Activated CD4-positive, alpha-beta T cell treated with anti-CD3 and anti-CD28 coated beads for 36 hours (primary cell): ENCODE results near the gene NFIA. TPM values are rescaled to one million over a fixed set of nuclear protein-coding genes. Genes with fewer than 3 reads are reported as not detected.

Experiments
- ATAC-seq: fragments of 200-7000 bp; cut with Tn5 transposase; one replicate; pipeline ENCODE4 v1.10.0; 2021; ENCODE audit warnings: mild to moderate bottlenecking, moderate library complexity
- CTCF ChIA-PET: fragments of 350-600 bp; sonication (Branson Sonifier 250); formaldehyde crosslinking; loops from one replicate; lab custom pipeline; 2021; ENCODE audit warnings: antibody characterized with exemption; lab: Charles Lee
- POLR2A ChIA-PET: fragments of 350-600 bp; sonication (Branson Sonifier 250); formaldehyde crosslinking; loops from one replicate; lab custom pipeline; 2021; ENCODE audit warnings: antibody characterized with exemption, inconsistent platforms; lab: Charles Lee
- DNase-seq: peaks from one replicate; pipeline ENCODE4 v3.0.0-alpha.2; 2020
- H3K27ac Mint-ChIP-seq: one replicate; pipeline ENCODE4 v1.8.0; 2021; ENCODE audit warnings: mixed read lengths
- H3K27me3 Mint-ChIP-seq: one replicate; pipeline ENCODE4 v1.8.0; 2021; ENCODE audit warnings: mixed read lengths
- H3K36me3 Mint-ChIP-seq: one replicate; pipeline ENCODE4 v1.8.0; 2021; ENCODE audit warnings: low read depth, mixed read lengths
- H3K4me1 Mint-ChIP-seq: one replicate; pipeline ENCODE4 v1.8.0; 2021; ENCODE audit warnings: mixed read lengths
- H3K4me3 Mint-ChIP-seq: one replicate; pipeline ENCODE4 v1.8.0; 2021; ENCODE audit warnings: mild to moderate bottlenecking, moderate library complexity, mixed read lengths
- H3K9me3 Mint-ChIP-seq: one replicate; pipeline ENCODE4 v1.8.0; 2021; ENCODE audit warnings: low read depth, mixed read lengths
- intact Hi-C, 2 experiments: fragments of 100-400 bp; cut with DNase I in 1 of 2; cut with micrococcal nuclease in 1 of 2; formaldehyde crosslinking; loops; one replicate each; pipeline versions ENCODE4 v1.14.2 to v1.15.1; 2022 to 2024; cut with DNase I, micrococcal nuclease
- total RNA-seq, 2 experiments: library from RNA; stranded (reverse); gene quantifications; one replicate each; pipeline ENCODE4 v1.2.3, GENCODE V29; 2021

The NFIA gene
- total RNA-seq, 2 experiments from 2014 or later, result 3.0 to 3.2 TPM

DNA sequence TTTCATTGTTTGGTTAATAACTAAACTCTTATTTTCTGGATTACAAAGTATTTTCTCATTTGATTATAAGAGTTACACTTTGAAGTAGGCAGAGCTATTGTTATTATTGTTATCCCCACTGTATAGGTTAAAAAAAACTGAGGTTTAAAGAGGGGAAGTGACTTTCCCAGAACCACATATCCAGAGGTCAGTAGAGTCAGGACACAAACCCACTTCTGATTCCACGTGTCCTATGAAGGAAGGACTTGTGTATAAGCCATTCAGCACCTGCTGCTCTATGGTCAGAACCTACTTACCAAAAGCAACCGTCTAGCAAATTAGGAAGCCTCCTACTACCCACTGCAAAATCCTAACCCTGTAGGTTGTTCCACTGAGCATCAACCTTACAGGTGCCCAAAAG lies 351.3 kb downstream of the NFIA start:
- intact Hi-C loops, result no loop called here
- H3K9me3 Mint-ChIP-seq, result no peaks in the 10 kb centered on the region
- H3K27ac Mint-ChIP-seq, result no peak overlapping the region
- H3K27me3 Mint-ChIP-seq, result no peaks in the 10 kb centered on the region
- no peaks in the 10 kb centered on the region for H3K36me3 Mint-ChIP-seq
- ChIA-PET CTCF (interaction anchor here (1.7 kb wide), 1 partner anchor 155 kb away, joined by 6 read pairs; no protein-coding TSS in a partner anchor), POLR2A (no interaction called here)
- ATAC-seq (no peak), DNase-seq (no peak)
- no peaks in the 10 kb centered on the region for H3K4me1 Mint-ChIP-seq
- no peak overlapping the region for H3K4me3 Mint-ChIP-seq

DNA sequence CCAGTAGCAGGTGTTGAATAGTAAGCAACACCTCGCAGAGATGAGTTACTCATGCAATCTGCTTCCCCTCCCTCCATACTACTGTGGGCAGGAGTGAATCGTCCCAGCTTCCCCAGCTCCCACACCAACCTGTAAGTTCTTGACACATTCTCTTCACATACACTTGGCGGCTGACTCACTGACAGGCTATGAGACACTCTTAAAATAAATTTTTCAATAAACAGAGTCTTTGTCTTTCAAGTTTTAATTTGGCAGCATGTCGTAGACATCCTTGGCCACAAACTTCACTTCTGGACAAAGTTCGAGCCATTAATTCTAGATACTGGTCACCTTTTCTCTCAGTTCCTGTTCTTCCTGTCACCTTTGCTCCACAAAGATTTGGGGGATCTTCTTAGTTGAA lies 351.9 kb downstream of the NFIA start:
- no peaks in the 10 kb centered on the region for H3K9me3 Mint-ChIP-seq
- no peaks in the 10 kb centered on the region for H3K4me1 Mint-ChIP-seq
- intact Hi-C loops, result no loop called here
- H3K27ac Mint-ChIP-seq, result no peak overlapping the region
- DNase-seq (peak; percentile 21), ATAC-seq (peak; percentile 61)
- ChIA-PET CTCF (no interaction called here), POLR2A (no interaction called here)
- no peaks in the 10 kb centered on the region for H3K36me3 Mint-ChIP-seq
- H3K27me3 Mint-ChIP-seq, result no peaks in the 10 kb centered on the region
- no peak overlapping the region for H3K4me3 Mint-ChIP-seq

DNA sequence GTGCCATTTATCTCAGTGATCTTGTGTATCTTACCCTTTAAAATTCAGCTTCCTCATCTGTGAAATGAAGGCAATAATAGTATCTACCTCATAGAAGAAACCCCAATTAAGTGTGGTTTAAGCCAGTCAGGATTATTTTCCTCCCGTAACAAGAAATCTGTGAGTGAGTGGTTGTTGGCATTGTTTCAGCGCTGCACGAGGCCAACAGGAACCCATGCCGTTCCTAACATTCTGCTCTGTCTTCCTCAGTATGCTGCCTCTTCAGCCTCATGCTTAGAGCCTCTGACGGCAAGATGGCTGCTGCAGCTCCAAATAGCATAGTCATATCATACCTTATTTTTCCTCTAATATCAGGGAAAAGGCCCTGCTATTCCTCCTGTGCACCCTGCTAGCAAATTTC lies 352.9 kb downstream of the NFIA start:
- Mint-ChIP-seq H3K4me3 (no peak overlapping the region), H3K36me3 (no peaks in the 10 kb centered on the region), H3K27me3 (no peaks in the 10 kb centered on the region), H3K9me3 (no peaks in the 10 kb centered on the region), H3K4me1 (no peaks in the 10 kb centered on the region), H3K27ac (no peak overlapping the region)
- ChIA-PET POLR2A (no interaction called here), CTCF (no interaction called here)
- intact Hi-C loops, result no loop called here
- DNase-seq (no peak), ATAC-seq (no peak)

DNA sequence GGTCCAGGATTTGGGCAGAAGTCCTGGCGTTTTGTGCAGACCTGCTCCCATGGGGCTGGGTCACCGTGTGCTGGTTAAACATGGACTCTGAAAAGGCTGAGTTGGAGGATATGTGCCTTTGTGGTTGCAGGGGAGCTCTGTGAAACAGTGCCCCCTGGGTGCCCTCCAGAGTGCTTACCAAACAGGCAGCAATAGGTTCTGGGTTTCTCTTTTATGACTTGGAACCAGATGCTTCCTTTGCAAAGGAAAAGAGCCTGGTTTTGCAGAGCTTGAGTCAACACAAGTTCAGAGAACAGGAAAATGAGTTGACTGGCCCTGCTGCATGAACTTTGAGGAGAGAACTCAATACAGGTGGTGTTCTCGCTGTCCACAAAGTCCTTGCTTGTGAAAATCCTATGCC lies 353.7 kb downstream of the NFIA start:
- Mint-ChIP-seq H3K27ac (no peak overlapping the region), H3K4me1 (no peaks in the 10 kb centered on the region), H3K9me3 (no peaks in the 10 kb centered on the region), H3K4me3 (no peak overlapping the region), H3K27me3 (no peaks in the 10 kb centered on the region), H3K36me3 (no peaks in the 10 kb centered on the region)
- CTCF ChIA-PET, result no interaction called here
- DNase-seq, result no peak
- ATAC-seq, result no peak
- POLR2A ChIA-PET, result no interaction called here
- intact Hi-C loops, result no loop called here

DNA sequence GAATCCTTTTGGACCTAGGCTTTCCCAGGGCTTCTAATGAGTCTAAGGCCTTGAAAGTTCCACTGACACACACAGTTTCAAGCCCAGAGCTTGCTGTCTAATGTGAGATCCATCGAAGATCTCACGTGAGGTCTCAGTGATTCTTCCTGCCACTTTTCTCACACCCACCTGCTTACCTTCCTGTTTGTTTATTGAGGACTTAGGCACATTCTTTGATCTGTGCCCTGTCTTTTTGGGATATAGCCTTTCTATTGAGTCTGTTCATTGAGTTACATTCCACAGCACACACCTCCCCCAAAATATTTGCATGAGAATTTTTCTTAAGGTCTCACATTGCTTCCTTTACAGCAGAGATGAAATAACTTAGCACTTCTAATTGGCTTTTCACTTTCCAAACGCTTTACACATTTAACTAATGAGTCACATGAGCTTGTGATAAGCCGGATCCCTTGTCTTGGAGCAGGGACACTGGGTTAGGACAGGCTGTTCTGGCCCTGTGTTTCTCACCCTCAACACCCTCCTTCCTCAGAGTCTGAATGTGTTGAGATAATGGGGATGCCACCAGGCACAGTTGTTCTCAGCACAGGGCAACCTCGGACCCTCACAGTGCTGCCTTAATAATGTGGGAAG lies 354.2 kb downstream of the NFIA start:
- no peak overlapping the region for H3K27ac Mint-ChIP-seq
- H3K27me3 Mint-ChIP-seq, result no peaks in the 10 kb centered on the region
- POLR2A ChIA-PET, result no interaction called here
- CTCF ChIA-PET, result interaction anchor here (0.5 to 1.0 kb wide), 2 partner anchors 22 to 28 kb away, joined by 3 read pairs; no protein-coding TSS in a partner anchor
- intact Hi-C loops, result no loop called here
- no peaks in the 10 kb centered on the region for H3K9me3 Mint-ChIP-seq
- H3K4me1 Mint-ChIP-seq, result no peaks in the 10 kb centered on the region
- ATAC-seq, result no peak
- H3K4me3 Mint-ChIP-seq, result no peak overlapping the region
- H3K36me3 Mint-ChIP-seq, result no peaks in the 10 kb centered on the region
- DNase-seq, result no peak

DNA sequence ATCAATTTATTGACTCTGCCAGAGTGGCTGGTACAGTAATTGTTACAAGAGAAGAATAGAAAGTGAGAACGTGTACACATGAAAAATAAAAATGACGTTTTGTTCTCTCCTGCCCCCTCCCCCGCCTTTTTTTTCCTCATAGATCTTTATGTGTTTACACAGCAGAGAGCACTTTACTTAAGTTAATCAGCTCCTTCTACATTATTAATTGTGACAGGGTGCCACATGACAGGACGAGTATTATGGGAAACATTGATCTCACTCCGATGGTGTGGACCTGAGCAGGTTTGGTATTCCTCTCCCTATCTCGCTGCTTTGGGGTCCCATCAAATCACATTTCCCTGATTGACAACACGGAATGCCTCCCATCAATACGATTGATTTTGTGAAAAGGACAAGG lies 356.9 kb downstream of the NFIA start:
- intact Hi-C loops, result no loop called here
- DNase-seq (no peak), ATAC-seq (no peak)
- Mint-ChIP-seq H3K27ac (no peak overlapping the region), H3K4me1 (no peaks in the 10 kb centered on the region), H3K4me3 (no peak overlapping the region), H3K27me3 (no peaks in the 10 kb centered on the region), H3K9me3 (no peaks in the 10 kb centered on the region), H3K36me3 (no peaks in the 10 kb centered on the region)
- POLR2A ChIA-PET, result no interaction called here
- CTCF ChIA-PET, result no interaction called here

DNA sequence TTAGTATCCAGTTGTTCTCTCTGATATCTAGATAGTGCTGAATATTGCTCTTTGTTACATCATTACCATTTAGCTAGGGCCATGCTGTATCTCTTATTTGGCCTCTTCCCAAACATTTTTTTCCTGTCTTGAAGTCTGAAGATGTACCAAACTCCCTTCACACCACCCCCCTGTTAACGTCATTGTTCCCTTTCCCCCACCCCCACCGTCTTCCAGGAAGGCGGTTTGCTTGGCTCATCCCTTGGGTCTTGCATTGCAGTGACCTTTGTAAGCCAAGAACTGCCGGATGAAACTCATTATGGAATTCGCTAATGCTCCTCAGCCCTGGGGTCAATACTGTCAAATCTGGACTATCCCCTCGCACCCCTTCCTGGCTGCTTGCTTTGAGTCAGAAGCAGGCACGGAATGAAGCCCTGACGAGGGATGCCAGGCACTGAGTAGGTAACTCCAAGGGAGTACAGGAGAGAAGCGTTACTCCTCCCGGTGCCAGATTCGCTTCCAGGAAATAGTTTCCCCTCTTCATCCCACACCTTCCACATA lies 359.4 kb downstream of the NFIA start:
- ChIA-PET CTCF (no interaction called here), POLR2A (no interaction called here)
- H3K27ac Mint-ChIP-seq, result no peak overlapping the region
- intact Hi-C loops, result no loop called here
- ATAC-seq (no peak), DNase-seq (no peak)
- H3K9me3 Mint-ChIP-seq, result no peaks in the 10 kb centered on the region
- H3K4me3 Mint-ChIP-seq, result no peak overlapping the region
- H3K27me3 Mint-ChIP-seq, result no peaks in the 10 kb centered on the region
- no peaks in the 10 kb centered on the region for H3K4me1 Mint-ChIP-seq
- H3K36me3 Mint-ChIP-seq, result no peaks in the 10 kb centered on the region

DNA sequence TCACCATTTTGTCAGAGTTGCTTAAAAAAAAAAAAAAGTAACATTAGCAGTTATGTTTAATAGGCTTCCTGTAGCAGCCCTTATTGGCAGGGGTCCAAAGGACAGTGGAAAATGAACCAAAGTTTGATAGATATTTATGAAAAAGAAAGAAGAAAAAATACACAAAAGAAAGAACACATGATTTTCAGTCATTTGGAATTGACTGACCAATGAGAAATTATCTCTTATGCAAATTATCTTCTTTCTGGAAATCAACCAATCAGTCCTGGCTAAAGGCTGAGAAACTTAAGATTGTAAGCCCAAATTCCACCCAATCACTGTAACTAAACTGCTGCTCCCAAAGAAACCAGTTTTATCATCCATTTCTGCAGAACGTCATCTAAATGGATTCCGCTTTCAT lies 360.2 kb downstream of the NFIA start:
- ChIA-PET POLR2A (no interaction called here), CTCF (no interaction called here)
- H3K4me1 Mint-ChIP-seq, result no peaks in the 10 kb centered on the region
- no peaks in the 10 kb centered on the region for H3K36me3 Mint-ChIP-seq
- H3K27ac Mint-ChIP-seq, result no peak overlapping the region
- ATAC-seq, result no peak
- no peaks in the 10 kb centered on the region for H3K9me3 Mint-ChIP-seq
- DNase-seq, result no peak
- H3K27me3 Mint-ChIP-seq, result no peaks in the 10 kb centered on the region
- intact Hi-C loops, result no loop called here
- no peak overlapping the region for H3K4me3 Mint-ChIP-seq

DNA sequence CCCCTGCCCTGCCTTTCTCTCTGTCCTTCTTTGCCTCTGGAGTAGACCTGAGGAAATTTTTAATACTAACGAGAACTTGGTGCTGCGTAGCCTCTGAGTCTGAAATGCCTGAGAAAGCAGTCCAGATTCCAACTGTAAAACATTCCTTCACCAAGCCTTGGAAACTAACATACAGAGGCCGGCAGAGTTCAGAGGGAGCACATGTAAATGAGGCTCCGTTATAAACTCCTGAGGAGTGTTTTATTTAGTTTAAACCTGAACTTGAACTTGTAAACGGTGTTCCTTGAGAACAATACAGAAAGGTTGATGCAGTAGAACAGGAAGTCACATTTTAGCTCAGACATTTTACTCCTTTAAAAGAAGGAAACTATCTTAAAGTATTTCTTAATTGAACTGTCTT lies 361.9 kb downstream of the NFIA start:
- no peak for DNase-seq
- Mint-ChIP-seq H3K4me1 (no peaks in the 10 kb centered on the region), H3K9me3 (no peaks in the 10 kb centered on the region), H3K36me3 (no peaks in the 10 kb centered on the region), H3K27ac (no peak overlapping the region), H3K4me3 (no peak overlapping the region), H3K27me3 (no peaks in the 10 kb centered on the region)
- ChIA-PET CTCF (interaction anchor here (0.5 to 0.7 kb wide), 2 partner anchors 341 to 377 kb away, joined by 3 read pairs; no protein-coding TSS in a partner anchor), POLR2A (interaction anchor here (0.6 kb wide), 1 partner anchor 23 kb away, joined by 3 read pairs; no protein-coding TSS in a partner anchor)
- intact Hi-C loops, result no loop called here
- ATAC-seq, result no peak

DNA sequence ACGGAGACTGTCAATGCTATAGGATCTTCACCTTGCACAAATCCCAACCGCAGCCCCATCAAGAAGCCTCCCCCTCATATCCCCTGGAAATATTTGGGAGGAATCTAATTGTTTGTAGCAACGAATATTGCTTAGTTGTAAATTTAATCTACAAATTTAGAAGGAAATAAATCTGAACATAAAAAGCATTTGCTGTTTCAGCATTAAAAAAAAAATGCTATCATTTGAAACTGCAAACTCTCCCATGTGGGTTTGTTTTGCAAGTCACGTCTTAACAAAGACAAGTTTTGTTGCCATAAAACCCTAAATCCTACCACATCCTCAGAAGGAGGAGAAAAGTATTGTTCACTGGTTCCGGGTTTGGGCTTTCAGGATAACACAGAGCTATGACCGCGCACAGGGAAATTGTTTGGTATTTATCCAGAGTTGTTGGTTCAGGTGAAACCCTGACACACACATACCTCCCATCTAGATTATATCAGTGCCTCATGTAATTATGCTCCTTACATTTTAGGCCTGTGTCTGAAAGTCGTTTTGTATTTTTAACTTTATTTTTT lies 363.0 kb downstream of the NFIA start:
- DNase-seq, result no peak
- Mint-ChIP-seq H3K4me3 (no peak overlapping the region), H3K36me3 (no peaks in the 10 kb centered on the region), H3K4me1 (no peaks in the 10 kb centered on the region), H3K9me3 (no peaks in the 10 kb centered on the region), H3K27me3 (no peaks in the 10 kb centered on the region), H3K27ac (no peak overlapping the region)
- CTCF ChIA-PET, result no interaction called here
- intact Hi-C loops, result no loop called here
- no peak for ATAC-seq
- POLR2A ChIA-PET, result no interaction called here

DNA sequence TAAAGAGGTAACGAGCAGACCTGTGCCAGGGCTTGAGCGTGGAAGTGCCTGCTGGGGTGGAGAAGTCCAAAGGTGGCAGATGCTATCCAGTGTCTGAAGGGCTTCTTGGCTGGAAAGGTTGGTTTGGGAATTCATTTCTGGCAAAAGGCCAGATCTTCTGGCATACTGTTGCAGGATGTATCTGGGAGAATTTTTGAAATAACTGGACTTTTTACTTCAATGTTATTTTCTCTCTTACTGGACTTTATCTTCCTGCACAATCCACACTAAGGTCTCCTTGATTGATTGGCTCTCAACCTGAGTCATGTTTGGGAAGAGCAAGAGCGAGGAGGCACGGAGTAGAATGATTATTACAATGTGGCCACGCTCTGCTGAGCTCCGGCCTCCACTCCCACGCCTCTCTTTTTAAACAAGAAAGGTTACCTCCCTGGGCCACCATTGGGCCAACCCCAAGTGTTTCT lies 364.2 kb downstream of the NFIA start:
- H3K27me3 Mint-ChIP-seq, result no peaks in the 10 kb centered on the region
- H3K4me3 Mint-ChIP-seq, result no peak overlapping the region
- no peak overlapping the region for H3K27ac Mint-ChIP-seq
- H3K36me3 Mint-ChIP-seq, result no peaks in the 10 kb centered on the region
- intact Hi-C loops, result no loop called here
- DNase-seq, result no peak
- no peak for ATAC-seq
- POLR2A ChIA-PET, result no interaction called here
- H3K9me3 Mint-ChIP-seq, result no peaks in the 10 kb centered on the region
- CTCF ChIA-PET, result no interaction called here
- H3K4me1 Mint-ChIP-seq, result no peaks in the 10 kb centered on the region
